ENCODE data around the gene PAQR4. TPM values are rescaled to one million over a fixed set of nuclear protein-coding genes. Genes with fewer than 3 reads are reported as not detected.
A peak's percentile ranks its signal among the peaks of the same experiment; 100 is the strongest.

PAQR4 gene
- total and polyA plus RNA-seq, 10 of the 15 experiments (the other 5 are each of a cell fraction or from before 2014, with no cell fraction given), result 0.39 to 31.8 (median 13.5) TPM

- Histone ChIP-seq H3K9me3 (replicated peaks; ENCODE audit: control insufficient read depth, insufficient read depth, low read length) (no peaks in the 10 kb centered on the region), H2AFZ (ENCODE audit: control insufficient read depth, low read depth, low read length) (no peak overlapping the region), H3K36me3 (ENCODE audit: control insufficient read depth in 2 of 2, insufficient read depth in 2 of 2, low read length in 1 of 2) (peaks cover 0 to 2% of the 10 kb centered on the region in 2 experiments; a peak in 2 of 4 replicates), H3K79me2 (ENCODE audit: control insufficient read depth, insufficient read depth, low read length) (peaks cover 16% of the 10 kb centered on the region), H3K27ac (ENCODE audit: control insufficient read depth, insufficient read depth) (no peak overlapping the region), H4K20me1 (ENCODE audit: control insufficient read depth, insufficient read depth) (no peaks in the 10 kb centered on the region), H3K4me1 (ENCODE audit: control insufficient read depth, insufficient read depth, low read length) (peaks cover 41% of the 10 kb centered on the region), H3K4me3 (no peak overlapping the region; the same call in 1 of the 2 replicates), H3K27me3 (replicated peaks in 1 of 2; ENCODE audit: control insufficient read depth in 2 of 2, insufficient read depth in 2 of 2, low read length in 1 of 2) (no peaks in the 10 kb centered on the region), H3K9ac (ENCODE audit: control insufficient read depth, insufficient read depth, low read length) (no peak overlapping the region), H3K4me2 (ENCODE audit: control insufficient read depth, insufficient read depth) (peak overlapping the region; percentile 5)
- RAD21 ChIA-PET (ENCODE audit: unreplicated experiment), result interaction anchor here (0.8 to 0.9 kb wide), 2 partner anchors 9 to 84 kb away, joined by 3 read pairs; partner anchors contain the start of gene FLYWCH2
- CTCF ChIA-PET, result interaction anchor here (1.0 to 4.7 kb wide), 2 partner anchors 17 to 39 kb away, joined by 6 to 20 read pairs; no protein-coding TSS in a partner anchor
- no peak for TF ChIP-seq ZZZ3 (IDR thresholded peaks at IDR 0.05; ENCODE audit: control insufficient read depth, insufficient read length, low read depth)
- no peak for TF ChIP-seq CTCF (IDR thresholded peaks at IDR 0.05 in 2 of 3, conservative IDR thresholded peaks at IDR 0.05 in 1 of 3; ENCODE audit: control insufficient read depth in 2 of 3, extremely low read depth in 1 of 3, insufficient read depth in 1 of 3, low read depth in 3 of 3, low read length in 3 of 3)
- TF ChIP-seq PBX3 (IDR thresholded peaks at IDR 0.05; ENCODE audit: insufficient replicate concordance, low read depth, low read length), result no peak
- no peak for ATAC-seq
- no peak for DNase-seq (ENCODE audit: low read depth, low spot score)
- no peak for FAIRE-seq
- 73% methylated on average over 32 of the region's 39 CpGs for WGBS (ENCODE audit: insufficient coverage, insufficient replicate concordance, low lambda C conversion rate, missing lambda C conversion rate)
- BruUV-seq (replicated peaks), result no TSS peak
- intact Hi-C loops (cut with micrococcal nuclease; ENCODE audit: unreplicated experiment) (no loop called here), in situ Hi-C loops (cut with MboI) (no loop called here)
- SMC1A ChIA-PET (ENCODE audit: uncharacterized antibody, unreplicated experiment), result no interaction called here
- POLR2A ChIA-PET, result interaction anchor here (0.6 to 1.1 kb wide), 3 partner anchors 10 to 109 kb away, joined by 3 to 4 read pairs (median 3); no protein-coding TSS in a partner anchor
Measured at GRCh38 chr16:2966043-2966807, 2.9 kb upstream of the PAQR4 start.
